ENCODE measurements around the gene MRAS.

The MRAS gene

GRCh38 chr3:138443091-138443490, 94.7 kb downstream of the MRAS start:
- in situ Hi-C loops (cut with HindIII; ENCODE audit: low sequenced_read_pairs) = no loop called here
- TF ChIP-seq CTCF (IDR thresholded peaks at IDR 0.05; ENCODE audit: low read depth, low read length) = no peak
- DNase-seq (ENCODE audit: low read depth, low spot score) = no peak
- no peak overlapping the region for H3K4me3 ChIP-seq (ENCODE audit: low read depth, low read length)

GRCh38 chr3:138443521-138444503, 95.4 kb downstream of the MRAS start:
- no peak for TF ChIP-seq CTCF (IDR thresholded peaks at IDR 0.05; ENCODE audit: low read depth, low read length)
- no peak overlapping the region for H3K4me3 ChIP-seq (ENCODE audit: low read depth, low read length)
- in situ Hi-C loops (cut with HindIII; ENCODE audit: low sequenced_read_pairs) = no loop called here
- no peak for DNase-seq (ENCODE audit: low read depth, low spot score)

GRCh38 chr3:138445236-138445635, 96.9 kb downstream of the MRAS start:
- in situ Hi-C loops (cut with HindIII; ENCODE audit: low sequenced_read_pairs) = no loop called here
- no peak for TF ChIP-seq CTCF (IDR thresholded peaks at IDR 0.05; ENCODE audit: low read depth, low read length)
- DNase-seq (ENCODE audit: low read depth, low spot score) = no peak
- no peak overlapping the region for H3K4me3 ChIP-seq (ENCODE audit: low read depth, low read length)

GRCh38 chr3:138445654-138446053, 97.3 kb downstream of the MRAS start:
- in situ Hi-C loops (cut with HindIII; ENCODE audit: low sequenced_read_pairs) = no loop called here
- H3K4me3 ChIP-seq (ENCODE audit: low read depth, low read length) = no peak overlapping the region
- TF ChIP-seq CTCF (IDR thresholded peaks at IDR 0.05; ENCODE audit: low read depth, low read length) = no peak
- DNase-seq (ENCODE audit: low read depth, low spot score) = no peak

GRCh38 chr3:138448631-138449030, 100.3 kb downstream of the MRAS start:
- in situ Hi-C loops (cut with HindIII; ENCODE audit: low sequenced_read_pairs) = no loop called here
- no peak overlapping the region for H3K4me3 ChIP-seq (ENCODE audit: low read depth, low read length)
- DNase-seq (ENCODE audit: low read depth, low spot score) = no peak
- no peak for TF ChIP-seq CTCF (IDR thresholded peaks at IDR 0.05; ENCODE audit: low read depth, low read length)

GRCh38 chr3:138449490-138449889, 101.1 kb downstream of the MRAS start:
- in situ Hi-C loops (cut with HindIII; ENCODE audit: low sequenced_read_pairs) = no loop called here
- H3K4me3 ChIP-seq (ENCODE audit: low read depth, low read length) = no peak overlapping the region
- TF ChIP-seq CTCF (IDR thresholded peaks at IDR 0.05; ENCODE audit: low read depth, low read length) = no peak
- DNase-seq (ENCODE audit: low read depth, low spot score) = no peak

Data from astrocyte of the spinal cord (primary cell).